ENCODE results near the gene CD300A.

DNA sequence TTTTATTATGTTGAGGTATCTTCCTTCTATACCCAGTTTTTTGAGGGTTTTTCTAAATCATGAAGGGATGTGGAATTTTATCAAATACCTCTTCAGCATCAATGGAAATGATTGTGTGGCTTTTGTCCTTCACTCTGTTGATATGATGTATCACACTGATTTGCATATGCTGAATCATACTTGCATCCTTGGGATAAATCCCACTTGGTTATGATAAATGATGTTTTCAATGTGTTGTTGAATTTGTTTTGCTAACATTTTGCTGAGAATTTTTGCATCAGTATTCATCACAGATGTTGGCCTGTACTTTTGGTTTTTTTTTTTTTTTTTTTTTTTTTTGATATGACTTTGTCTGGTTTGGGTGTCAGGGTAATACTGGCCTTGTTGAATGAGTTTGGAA is 41.7 kb downstream of the CD300A start:
- TF ChIP-seq, protein P1, sequence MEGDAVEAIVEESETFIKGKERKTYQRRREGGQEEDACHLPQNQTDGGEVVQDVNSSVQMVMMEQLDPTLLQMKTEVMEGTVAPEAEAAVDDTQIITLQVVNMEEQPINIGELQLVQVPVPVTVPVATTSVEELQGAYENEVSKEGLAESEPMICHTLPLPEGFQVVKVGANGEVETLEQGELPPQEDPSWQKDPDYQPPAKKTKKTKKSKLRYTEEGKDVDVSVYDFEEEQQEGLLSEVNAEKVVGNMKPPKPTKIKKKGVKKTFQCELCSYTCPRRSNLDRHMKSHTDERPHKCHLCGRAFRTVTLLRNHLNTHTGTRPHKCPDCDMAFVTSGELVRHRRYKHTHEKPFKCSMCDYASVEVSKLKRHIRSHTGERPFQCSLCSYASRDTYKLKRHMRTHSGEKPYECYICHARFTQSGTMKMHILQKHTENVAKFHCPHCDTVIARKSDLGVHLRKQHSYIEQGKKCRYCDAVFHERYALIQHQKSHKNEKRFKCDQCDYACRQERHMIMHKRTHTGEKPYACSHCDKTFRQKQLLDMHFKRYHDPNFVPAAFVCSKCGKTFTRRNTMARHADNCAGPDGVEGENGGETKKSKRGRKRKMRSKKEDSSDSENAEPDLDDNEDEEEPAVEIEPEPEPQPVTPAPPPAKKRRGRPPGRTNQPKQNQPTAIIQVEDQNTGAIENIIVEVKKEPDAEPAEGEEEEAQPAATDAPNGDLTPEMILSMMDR (IDR thresholded peaks at IDR 0.05) = no peak
- TF ChIP-seq POLR2A (IDR thresholded peaks at IDR 0.05) = no peak
